VCaP (cell line): ENCODE results near the gene ARSB.

ENCODE experiments used
- H3K27ac ChIP-seq: fragments of 450-650 bp; 2 replicates; pipeline ENCODE4 v1.5.1; 2017
- CTCF ChIP-seq: fragments of 450-650 bp; conservative IDR thresholded peaks from 2 replicates; pipeline ENCODE4 v1.5.1; 2017; ENCODE audit warnings: mild to moderate bottlenecking, moderate library complexity

ARSB gene

DNA sequence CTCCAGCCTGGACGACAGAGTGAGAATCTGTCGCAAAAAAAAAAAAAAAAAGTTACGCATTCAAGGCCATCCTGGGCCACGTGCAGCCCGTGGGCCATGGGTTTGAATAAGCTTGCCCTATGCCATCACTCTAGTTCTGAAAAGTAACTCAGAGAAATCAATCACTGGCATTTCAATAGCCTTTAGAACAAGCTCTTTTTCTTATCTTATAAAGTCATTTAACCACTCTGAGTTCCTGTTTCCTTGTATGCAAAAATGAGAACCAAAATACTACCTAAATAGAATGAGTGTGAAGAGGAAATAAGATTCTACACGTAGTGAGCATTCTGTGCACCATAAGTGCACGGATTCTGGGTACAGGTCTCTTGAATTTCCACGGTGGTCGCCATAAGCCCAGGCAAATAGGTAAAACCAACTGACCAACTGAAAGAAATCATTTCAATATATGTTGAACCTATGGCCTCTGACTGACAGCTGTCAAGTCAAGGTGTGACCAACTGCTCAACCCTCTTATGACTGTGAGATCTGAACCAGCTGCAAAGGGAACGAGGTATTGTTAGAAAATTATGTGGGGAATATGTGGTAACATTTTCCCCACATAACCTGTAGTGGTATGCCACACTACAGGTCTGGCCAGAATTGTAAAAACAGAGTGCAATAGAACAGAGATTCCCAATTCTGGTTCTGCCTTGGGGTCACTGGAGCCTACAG, 192.6 kb downstream of the ARSB start:
- TF ChIP-seq CTCF: no peak
- H3K27ac ChIP-seq: no peak overlapping the region

GRCh38 chr5:78791501-78792100, 193.5 kb downstream of the ARSB start:
- no peak for TF ChIP-seq CTCF

GRCh38 chr5:78787783-78788182, 197.3 kb downstream of the ARSB start:
- no peak overlapping the region for H3K27ac ChIP-seq
- no peak for TF ChIP-seq CTCF

More at GRCh38 chr5:78791501-78792100, 193.5 kb downstream of the ARSB start:
- no peak overlapping the region for H3K27ac ChIP-seq

GRCh38 chr5:78785454-78785853, 199.7 kb downstream of the ARSB start:
- no peak for TF ChIP-seq CTCF
- no peak overlapping the region for H3K27ac ChIP-seq

GRCh38 chr5:78783434-78784130, 201.5 kb downstream of the ARSB start:
- no peak overlapping the region for H3K27ac ChIP-seq
- TF ChIP-seq CTCF: no peak

- H3K27ac ChIP-seq: no peak overlapping the region
- no peak for TF ChIP-seq CTCF
These were observed 202.4 kb downstream of the ARSB start for GRCh38 chr5:78782728-78783127.

DNA sequence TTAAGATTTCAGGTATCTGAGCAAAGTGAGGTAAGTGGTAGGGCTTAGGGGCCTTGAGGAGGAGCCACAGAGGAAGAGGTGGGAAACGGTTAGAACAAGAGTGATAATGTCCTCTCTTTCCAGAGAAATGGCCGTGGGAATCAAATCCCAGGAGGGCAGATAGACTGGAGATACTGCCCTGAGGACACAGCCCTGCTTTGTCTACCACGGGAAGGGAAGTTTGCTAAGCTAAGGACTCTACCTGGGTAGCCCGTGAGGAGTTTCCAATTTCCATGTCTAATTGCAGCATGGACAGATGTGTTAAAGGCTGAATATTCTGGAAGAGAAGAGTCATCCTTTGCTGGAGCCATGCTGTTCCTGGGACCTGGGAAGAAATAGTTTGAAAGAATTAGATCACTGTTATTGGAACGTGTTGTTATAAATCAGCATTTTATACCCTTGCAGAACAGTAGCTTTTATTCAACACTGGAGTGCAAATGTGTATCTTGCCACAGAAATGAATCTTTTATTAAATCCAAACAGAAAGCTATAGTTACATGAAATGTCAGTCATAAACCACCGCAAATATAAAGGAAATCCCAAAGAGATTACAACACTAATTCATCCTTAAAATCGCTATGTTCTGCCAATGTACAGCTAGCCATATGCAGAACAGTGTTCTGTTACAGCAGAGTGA, 203.4 kb downstream of the ARSB start:
- no peak overlapping the region for H3K27ac ChIP-seq
- TF ChIP-seq CTCF: no peak
